Smooth muscle cell of the coronary artery (primary cell): ENCODE data around the gene HS6ST2. TPM values are rescaled to one million over a fixed set of nuclear protein-coding genes. Genes with fewer than 3 reads are reported as not detected.

Source experiments
- total RNA-seq: library from RNA; depleted of rRNA; stranded (reverse); fragments of >200 nt; gene quantifications from 2 replicates; pipeline ENCODE4 v1.2.3, GENCODE V29; 2014; ENCODE audit warnings: low replicate concordance

Gene HS6ST2
- 0.08 TPM in 1 of 2 replicates, not detected in the other for total RNA-seq

GRCh38 chrX:132958091-132958703, at the start of gene HS6ST2:
TSS of gene HS6ST2 (minus strand) at chrX:132958629.

Other genes starting within 250 kb of the HS6ST2 start
- gene USP26, start 138.5 kb upstream of the HS6ST2 start, total RNA-seq, result not detected in 2 replicates